Activated CD4-positive, alpha-beta T cell treated with anti-CD3 and anti-CD28 coated beads, Interleukin-2, amount 50 U/mL, for 1 hour (primary cell): ENCODE data around the gene MEGF11.

Experiments
- DNase-seq: peaks from one replicate; pipeline ENCODE4 v3.0.0-alpha.2; 2020

The MEGF11 gene

DNA sequence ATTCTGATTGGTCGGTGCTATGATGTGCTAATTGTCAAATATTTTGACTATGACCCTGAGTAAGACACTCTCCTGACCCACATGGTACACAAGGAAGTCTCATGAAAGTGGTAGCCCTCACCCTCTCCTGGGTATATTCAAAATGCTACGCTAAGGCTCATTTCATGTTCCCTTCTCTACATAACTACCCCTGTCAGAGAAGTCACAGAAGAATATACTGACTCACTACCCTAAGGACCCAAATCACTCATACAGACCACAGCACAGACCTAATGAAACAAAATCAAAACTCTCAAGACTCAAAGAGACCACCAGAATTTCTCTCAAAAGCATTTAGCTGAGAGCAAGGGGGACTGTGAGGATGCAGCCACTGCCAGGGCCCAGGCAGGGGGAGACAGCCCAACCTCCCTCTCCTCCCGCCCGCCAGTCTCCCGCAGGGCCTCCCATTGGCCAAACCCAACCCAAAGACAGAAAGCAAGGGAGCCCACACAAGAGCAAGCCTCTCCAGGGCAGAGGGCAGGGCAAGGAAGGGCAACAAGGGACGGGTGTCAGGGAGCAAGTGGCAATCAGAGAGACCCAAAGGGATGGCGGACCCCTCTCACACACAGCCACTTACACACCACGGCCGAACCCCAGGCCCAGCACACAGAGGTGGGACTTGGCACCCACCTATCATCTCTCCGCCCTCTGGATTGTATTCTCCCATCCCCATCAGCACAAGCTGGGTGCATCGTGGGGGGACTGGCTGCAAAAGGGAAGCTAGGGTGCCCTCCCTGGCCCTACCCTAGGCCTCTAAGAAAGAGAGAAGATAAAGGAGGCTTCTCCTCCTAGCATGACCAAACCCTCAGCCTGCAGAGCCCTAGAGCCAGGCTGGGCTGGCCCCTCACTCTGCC is 41.6 kb downstream of the MEGF11 start:
- DNase-seq, result no peak

DNA sequence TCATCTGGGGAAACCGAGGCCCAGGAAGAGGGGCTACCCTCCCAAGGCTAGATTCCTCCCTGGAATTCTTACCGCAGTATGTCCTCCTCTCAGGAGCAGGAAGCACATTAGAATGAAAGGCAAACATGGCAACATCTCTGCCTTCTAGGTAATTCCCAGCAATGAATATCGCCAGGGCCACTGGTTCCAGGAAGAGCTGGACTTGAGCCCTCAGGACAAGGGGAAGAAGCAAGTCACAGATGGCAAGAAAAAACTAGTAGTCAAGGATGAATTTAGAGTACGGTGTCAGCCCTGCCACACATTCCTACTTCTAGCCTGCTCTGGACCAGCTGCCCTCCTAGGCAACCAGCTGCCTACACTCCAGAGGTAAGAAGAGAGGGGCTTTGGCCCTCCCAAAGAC is 42.9 kb downstream of the MEGF11 start:
- DNase-seq, result no peak

DNA sequence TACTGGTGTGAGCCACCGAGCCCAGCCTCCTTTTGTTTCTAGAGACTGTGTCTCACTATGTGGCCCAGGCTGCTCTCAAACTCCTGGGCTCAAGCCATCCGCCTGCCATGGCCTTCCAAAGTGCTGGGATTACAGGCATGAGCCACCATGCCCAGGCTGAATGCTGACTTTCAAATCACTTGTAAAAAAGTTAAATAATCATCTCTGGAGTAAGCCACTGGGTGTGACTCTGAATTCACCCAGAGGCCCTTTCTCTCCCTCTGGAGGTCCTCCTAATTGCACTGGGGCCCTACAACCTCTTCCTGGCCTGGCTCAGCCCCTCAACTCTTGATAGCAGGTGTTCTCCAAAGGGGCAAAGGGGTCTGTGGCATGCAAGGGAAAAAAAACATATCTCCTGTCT is 54.8 kb downstream of the MEGF11 start:
- DNase-seq, result no peak

DNA sequence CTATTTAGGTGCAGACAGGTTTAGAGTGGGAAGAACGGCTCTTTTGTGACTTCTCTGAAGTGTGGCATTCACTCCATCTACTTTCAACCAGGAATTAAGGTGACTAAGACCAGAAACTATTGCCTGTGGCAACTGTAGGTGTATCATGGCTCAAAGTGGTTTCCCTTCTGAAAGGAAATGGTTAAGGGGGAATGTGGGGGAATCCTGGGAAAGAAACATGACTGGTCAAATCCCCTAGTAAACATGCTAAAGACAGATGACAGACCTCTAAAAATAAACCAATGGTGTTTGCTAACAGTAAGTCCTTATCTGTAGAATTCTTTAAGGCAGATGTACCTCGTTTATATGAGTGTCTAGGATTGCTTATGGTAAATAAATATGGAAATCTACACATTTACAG is 56.9 kb downstream of the MEGF11 start:
- no peak for DNase-seq

DNA sequence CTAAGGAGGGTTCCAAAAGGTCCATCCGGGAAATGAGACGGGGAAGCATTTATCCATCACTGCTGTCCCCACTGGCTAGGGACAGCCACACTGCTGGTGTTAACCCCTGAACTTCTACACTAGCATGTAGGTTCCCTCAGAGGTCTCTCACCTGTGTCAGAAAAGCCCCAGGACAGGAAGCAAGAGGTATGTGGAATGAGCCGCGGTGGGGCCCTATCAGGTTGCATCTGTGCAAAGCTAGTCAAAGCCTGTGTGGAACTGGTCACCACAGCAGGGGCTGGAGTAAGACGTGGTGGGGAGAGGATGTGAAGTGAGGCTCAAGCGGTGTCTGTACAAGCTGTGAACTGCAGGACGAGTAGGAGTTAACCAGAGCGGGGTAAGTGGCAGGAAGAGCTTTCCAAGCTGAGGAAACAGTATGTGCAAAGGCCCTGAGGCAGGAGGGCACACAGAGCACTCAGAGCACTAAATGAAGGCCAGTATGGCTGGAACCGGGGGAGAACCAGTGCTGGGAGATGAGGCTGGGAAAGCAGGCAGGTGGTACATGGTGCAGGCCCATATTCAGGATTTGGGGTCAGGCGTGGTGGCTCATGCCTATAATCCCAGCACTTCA is 57.8 kb downstream of the MEGF11 start:
- DNase-seq, result no peak

DNA sequence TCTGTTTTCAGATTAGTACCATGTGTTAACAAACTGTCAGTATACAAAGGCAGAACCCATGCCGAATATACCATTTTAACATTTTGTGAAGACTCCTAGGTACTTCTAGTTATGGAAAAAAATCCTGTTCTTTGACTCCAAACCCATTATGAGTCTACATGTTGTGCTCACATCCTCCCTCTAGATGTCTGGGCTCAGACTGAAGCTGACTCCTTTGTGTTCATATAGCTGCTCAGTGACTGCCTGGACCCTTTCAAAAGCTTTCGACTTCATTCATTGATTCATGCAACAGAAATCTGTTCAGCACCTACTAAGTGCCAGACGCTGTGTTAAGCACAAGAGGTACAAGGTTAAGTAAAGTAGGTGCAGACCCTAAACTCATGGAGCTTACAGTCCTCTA is 60.5 kb downstream of the MEGF11 start:
- no peak for DNase-seq

DNA sequence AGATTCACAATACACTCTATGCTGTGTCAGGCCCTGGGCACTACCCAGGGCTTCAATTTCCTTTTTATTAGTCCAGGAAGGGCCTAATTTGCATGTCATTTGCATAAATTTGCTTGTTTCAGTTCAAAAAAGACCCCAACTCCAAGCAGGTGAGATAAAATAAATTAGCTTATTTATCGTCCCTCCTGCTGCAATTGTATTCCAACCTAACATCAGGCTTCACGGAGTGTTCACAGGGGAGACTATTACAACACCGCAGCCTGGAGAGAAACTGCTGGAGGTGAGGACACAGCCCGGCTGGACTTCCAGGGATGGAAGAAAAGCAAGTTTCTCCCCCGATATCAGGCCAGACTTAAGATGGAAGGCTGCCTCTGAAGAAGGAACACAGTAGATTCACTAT is 62.8 kb downstream of the MEGF11 start:
- no peak for DNase-seq

DNA sequence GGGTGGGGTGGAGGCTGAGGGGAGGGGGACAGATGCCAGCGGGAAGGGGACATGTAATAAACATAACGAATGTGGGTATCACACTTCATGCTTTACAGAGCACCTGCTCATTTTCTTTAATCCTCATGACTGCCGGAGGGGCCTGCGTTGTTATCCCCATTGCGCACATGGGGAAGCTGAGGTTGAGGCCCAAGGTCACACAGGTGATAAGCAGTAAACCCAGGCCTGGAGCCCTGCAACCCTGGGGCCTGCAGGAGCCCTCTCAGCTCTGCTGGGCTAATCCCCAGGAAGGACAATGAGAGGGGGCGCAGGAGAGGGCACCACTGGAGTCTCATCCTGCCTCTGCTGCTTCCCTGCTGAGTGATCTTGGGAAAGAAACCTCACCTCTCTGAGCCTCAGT is 64.3 kb downstream of the MEGF11 start:
- DNase-seq, result no peak

DNA sequence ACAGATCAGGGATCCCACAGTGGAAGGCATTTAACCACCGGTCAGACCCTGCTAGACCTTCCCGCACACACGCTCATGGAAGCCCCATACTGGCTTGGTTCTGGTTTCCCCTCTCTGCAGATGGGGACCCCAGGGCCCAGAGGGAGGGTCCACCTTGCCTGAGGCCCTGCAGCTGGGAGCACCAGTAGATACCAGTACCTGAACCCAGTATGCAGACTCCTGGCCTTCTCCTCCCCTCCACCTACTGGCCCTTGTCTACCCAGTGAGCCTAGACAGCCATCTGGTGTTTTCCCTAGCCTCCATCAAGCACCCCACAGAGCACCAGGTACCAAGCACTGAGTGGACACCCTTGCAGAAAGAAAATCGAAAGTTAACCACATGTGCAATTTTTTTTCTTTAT is 65.1 kb downstream of the MEGF11 start:
- DNase-seq, result no peak

DNA sequence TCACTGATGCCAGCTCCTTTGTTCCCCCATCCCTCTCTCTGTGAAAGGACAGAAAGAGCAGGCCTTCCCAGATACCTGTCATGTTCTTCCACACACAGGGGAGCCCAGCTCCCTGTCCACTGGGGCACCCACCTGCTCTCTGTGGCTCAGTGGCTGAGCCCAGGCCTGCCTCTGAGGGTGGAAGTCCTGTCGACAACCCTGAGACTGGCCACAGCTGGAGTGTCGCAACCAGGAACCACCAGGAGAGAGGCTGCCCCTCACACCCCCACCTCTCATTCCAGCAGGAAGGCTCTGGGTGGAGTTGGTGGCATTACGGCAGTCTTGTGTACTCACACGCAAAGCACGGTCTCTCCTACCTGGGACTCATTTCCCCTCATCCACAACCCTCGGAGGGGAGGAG is 66.3 kb downstream of the MEGF11 start:
- no peak for DNase-seq

DNA sequence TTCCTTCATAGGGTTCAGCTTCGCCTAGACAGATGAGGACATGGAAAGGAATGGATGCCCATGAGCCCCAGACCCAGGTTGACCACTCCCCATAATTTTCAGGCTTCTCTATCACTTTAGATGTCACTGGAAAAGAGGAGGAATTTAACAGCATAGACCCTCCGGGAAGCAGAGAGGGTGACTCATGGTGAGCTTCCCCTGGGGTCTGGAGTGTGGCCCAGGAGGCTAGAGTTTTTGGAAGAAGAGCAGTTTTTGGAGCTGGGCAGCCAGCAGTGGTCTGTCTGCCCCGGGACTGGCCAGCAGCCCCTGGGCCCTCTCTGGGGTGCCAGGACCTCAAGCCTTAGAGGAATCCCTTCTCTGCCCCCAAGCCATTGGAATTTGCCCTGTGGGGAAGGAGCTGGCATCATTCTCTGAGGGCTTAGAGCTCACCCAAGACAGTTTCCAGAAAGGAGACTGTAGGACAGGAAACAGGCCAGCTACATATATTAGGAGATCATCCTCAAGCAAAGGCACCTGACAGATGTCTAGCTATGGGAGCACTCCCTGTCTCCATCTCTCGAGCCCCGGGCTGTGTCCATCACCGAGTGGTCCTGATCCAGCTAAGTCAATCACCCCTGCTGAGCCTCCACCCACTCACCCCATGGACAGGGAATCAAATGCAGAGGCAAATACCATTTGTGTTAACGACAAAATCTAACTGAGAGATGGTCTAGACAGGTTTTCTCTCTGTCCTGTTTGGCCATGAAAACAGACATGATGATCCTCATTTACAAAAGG is 67.3 kb downstream of the MEGF11 start:
- DNase-seq, result no peak

DNA sequence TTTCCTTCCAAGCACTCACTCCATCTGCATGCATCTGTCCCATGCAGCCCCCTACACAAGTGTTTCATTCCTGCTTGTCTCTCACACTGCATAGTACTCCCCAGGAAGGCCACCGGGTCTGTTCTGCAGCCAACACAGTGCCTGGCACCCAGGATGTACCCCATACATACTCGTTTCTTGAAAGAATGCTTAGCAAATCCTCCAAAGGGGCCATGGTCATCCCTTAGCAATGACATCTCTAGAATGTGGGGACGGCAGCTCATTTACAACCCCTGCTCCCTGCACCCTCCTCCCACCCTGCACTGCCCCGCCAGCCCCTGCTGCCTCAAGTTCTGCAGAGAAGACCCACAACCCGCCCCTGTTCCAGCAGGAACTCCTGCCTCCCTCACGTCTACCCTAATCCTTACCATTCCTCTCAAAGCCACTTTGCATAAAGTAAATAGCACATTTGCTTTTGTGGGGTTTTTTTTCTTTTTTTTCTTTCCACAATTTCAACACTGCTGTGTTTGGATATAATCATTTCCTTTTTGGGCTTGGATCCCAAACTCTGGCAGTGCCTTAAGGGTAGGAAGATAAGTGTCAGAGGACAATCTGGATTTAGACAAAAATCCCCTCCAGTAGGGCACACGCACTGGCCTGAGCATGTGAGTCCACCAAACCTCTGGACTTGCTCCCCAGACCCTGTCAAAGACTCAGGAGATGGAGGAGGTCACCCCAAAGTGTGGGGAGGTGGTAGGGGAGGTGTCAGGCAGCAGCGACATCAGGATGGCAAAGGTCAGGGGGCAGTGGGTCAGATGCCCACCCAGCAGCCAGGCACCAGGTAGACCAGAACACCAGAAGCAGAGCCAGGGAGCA is 68.4 kb downstream of the MEGF11 start:
- no peak for DNase-seq

DNA sequence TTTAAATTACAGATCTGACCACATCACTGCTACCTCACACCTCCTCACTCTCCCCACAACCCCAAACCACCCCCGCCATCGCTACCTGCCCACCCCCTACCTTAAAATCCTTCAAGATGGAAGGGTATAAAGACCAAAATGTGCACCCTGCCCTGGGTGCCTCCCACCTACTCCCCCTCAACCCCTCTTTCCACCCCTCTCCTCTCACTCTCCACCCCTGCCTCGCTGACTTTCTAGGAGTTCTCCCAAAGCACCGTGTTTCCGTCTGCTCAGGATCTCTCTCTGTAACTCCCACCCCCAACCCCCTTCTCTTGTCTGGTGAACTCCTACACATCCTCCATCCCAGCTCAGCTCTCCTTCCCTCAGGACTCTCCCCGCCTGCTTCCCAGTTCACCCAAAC is 69.1 kb downstream of the MEGF11 start:
- DNase-seq, result no peak

DNA sequence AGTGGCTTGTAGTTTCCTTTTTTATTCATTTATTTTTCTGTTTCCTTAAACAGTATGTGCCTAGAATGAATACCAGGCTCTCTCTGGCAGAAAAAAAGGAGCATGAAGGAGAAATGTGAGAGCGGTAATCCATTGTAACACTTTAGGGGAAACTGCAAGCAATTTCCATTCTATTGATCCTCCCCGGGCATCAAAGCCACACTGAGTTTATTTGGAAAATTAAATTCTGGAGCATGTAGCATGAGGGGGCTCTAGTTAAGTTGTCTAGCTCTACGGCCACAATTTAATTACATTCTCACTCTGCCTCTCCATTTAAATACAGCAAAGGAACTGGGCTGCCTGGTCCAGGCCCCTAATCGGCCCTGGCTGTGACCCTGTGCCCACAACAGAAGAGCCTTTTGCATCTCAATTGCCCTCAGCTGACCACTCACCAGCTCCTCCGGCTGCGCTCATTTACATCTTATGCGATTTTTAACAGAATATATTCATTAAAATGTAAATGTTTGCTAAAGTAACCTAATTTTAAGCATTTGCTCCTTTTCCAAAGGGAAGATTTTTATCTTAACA is 72.9 kb downstream of the MEGF11 start:
- DNase-seq, result no peak

DNA sequence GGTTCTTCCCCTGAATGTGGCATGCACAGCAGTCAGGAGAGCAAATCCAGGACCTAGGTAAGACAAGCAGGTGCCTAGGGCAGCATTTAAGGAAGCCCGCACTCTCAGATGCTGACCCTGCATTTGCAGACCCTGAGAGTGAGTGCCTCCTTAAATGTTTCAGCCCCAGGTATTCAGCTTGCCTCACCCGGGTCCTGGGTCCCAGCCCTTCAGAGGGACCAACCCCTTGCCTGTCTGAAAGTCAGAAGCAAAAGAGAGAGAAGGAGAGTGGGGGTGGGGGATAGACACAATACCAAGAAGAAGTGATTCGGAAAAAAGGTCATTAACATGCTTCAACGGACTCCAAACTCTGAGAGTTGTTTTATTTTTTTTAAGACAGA is 75.0 kb downstream of the MEGF11 start:
- no peak for DNase-seq

DNA sequence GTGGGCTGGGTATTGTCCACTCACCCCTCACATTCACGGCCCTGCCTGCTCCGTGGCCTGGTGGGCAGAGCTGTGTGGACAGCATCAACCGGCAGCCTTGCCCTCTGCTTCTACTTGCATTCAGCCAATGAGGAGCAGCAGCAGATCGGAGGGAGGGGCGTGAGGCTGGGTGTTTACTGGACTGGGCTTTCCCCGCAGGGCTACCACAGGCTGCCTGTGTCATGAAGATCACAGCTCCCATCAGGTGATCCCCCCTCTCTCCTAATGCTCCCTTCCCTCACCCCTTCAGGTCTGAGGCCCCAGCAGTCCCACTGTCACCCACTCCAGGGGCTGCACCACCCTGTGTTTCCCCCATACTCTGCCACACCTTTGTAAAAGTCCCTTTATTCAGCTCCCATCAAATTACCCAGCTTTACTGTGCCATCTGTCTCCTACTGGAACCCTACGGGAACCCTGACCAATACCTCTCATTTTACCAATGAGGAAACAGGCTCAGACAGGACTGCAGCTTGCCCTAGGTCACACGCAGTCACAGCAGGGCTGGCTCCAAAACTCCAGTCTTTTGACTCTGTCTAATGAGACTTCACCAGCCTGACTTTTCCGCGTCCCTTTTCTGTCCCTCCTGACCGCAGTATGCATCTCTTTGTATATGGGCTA is 81.1 kb downstream of the MEGF11 start:
- DNase-seq, result no peak

DNA sequence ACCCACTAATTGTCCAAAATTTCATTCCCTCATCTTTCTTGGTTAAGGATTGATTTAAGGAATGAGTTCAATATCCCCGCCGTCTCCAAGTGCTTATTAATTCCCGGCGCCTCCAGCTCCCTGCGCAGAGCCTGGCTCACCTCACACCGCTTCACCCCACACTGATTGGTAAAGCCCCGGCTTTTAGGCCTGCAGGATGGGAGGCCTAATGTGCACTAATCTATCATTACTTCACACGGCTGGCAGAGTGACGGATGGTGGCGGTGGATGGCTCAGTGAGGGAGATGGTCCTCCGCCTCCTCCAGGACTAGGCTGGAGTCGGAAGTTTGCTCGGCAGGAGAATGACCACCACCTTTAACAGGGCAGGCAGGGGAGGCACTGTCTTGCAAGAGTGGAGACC is 81.7 kb downstream of the MEGF11 start:
- DNase-seq, result no peak

DNA sequence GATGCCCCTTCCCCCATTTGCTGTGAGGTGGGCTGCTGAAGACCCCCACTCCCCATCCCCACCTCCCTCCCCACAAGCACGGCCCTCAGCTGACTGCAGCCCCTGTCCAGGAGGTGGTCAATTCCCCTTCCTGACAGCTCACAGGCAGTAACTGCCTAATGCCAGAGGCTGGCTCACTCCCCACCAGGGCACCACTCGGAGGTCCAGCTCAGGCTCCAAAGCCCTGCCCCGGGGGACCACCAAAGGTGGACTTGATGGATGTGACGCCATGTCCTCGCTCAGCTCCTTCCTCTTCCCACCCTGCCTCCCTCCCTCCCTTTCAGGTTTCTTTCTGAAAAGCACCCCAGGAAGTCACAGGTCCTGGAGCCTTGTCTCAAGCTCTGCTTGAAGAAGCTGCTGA is 82.8 kb downstream of the MEGF11 start:
- DNase-seq, result no peak

DNA sequence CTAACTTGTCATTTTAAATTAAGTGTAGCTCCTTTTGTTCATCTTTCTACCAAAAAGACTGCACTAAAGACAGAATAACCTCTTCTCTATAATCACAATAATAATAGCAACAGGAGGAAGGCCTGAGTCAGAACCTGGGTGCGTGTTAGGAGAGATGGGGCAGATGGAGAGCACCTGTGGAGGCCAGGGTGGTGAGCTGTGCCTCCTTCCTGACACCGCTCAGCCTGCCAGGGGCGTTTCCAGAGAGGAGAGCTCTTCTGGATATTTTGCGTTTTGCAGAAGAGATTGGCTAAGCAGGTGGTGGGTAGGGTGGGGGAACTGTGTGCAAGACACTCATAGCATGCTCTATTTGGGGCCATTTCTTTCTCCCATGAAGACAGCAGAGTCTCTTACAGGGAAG is 83.5 kb downstream of the MEGF11 start:
- no peak for DNase-seq

DNA sequence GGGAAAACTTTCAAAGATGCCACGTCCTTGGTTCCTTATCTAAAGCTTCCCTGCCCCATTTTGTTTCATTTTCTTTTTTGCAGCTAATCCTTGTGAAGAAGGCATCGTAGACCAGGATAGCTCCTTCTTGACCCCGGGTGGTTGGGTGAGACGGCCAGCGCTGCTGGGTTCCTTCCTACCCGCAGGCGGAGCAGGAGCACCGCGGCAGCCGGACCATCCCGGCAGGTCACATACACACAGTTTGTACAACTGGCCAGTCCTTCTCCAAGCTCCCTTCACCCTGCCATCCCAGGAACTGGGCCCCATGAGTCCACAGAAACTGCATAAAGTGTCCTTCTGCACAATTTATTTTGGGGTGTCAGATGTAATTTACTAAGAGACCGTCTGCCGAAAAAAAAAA is 83.9 kb downstream of the MEGF11 start:
- no peak for DNase-seq

DNA sequence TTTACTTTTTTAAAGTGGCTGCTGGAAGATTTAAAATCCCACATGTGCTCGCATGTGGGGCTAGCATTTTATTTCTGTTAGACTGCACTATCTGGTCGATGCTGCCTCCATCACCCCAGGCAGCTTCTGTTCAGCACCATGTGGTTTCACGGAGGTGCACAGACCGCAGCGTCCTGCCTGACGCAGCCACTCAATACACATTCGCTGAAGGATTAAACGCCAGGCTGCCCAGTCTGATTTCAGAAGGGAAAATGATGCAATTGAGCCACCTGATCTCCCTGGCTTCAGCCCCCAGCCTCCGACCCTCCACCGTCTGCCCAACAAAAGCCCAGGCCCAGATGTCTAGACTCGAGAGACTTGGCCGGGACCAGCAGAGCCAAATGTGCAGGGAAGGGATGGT is 84.5 kb downstream of the MEGF11 start:
- DNase-seq, result no peak

DNA sequence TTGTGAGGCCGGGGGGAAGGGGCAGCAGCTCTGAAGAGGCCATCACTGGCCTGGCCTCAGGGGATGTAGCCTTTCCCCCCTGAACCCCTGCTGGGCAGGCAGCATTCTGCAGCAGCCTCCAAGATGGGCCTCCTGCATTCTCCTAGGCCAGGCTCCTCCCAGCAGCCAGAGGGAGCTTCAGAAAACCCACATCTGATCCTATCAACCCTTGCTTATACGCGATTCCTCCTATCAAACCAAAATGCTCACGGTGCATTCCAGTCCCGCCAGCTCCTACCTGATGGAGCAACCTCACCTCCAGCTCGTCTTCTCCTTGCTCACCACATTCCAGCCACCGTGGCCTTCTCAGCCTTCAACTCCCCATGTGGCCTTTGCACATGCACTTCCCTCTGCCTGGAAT is 85.7 kb downstream of the MEGF11 start:
- no peak for DNase-seq
